COLO668 (cell line): ENCODE data around the gene MOCS2.
A peak's percentile ranks its signal among the peaks of the same experiment; 100 is the strongest.
"Not testable (repeated sequence)": the region's sequence is repeated elsewhere in the genome, so short reads cannot be mapped to it uniquely, and the experiment has no call there.

ENCODE experiments used
- DNase-seq: peaks from one replicate; lab custom pipeline; 2025; ENCODE audit not compliant: unreplicated experiment; lab: John Stamatoyannopoulos, UW

MOCS2 gene, protein sequence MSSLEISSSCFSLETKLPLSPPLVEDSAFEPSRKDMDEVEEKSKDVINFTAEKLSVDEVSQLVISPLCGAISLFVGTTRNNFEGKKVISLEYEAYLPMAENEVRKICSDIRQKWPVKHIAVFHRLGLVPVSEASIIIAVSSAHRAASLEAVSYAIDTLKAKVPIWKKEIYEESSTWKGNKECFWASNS

DNA sequence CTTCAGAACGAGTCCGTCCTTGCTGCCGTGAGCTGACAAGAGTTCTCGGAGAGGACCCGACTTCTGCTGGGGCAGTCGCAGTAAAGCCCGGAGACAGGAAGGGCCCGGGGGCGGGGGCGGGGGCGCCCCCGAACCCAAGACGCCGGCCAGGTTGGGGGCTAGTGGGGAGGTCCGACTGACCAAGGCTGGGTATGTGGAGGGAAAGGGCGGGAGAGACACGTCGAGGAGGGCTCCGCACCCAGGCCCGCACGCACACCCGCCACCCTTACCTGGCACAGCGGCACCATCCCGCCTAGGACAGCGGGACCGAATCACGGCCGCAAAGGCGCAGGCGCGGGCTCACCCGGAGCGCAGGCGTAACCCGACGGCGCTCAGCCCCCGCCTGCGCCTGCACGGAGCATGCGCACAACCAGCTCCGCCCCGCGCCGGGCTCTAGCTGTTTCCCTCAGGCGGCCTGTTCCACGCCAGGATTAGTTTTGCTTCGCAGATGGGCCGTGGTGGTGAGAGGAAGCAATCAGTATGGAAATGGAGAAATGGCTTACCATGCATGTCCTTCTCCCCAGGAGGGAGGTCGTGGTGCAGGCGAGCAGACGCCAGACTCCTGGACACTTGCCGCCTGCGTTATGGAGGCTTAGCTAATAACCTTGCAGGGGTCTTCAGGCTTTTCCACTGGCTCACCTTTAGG, at the start of gene MOCS2:
Gene MOCS2 (minus strand): TSS at position 315 of the 685 bp plus-strand sequence. CDS start 2,583 bp downstream, outside the sequence.
- DNase-seq: peak; percentile 88

DNA sequence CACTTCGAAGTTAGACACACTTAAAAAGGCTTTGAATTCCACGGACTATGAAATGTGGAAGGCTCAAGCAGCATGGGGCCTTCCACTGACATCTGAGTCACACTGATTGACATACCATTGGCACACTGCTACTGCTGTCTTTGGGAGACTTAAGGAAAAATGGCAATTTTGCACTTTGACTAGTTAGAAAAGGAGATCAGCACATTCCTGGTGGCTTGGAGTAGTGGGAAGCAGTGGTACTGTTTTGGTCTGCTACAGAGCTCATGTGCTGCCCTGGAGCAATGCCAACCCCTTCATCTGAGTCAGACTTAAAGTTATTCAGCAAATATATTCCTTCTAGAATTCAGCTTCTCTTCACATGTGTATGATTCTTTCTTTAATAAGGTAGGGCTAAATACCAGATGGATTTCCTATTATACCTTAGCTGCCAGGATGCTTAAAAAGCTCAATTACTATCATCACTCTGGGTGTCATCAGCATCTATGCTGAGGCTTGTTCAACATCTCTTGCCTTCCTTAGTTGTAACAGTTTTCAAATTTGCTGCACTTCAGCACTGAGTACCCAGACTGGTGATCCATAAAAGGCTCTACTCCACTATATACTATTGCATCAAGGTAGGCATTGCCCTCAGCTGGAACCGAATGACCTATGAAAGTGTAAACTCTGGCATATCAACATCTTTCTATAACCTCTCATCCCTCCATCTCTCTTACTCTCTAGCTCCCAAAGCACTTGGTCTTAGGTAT, 42.3 kb upstream of the MOCS2 start:
- DNase-seq: no peak

DNA sequence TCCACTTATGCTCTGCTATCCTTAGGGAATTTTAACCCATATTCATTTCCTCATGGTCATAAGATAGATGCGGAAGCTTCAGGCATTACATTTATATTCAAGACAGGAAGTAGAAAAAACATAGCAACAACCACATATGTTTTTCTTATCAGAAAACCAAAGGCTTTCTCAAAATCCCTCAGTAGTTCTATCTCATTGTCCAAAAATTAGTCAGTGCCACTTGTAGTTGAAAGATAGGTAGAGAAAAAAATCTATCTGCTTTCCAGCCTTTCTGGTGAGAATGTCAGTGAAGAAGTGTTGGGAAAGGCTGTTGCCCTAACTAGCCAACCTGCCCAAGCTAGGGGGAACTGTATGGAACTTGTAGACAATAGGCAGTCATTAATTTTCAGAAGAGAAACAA, 23.5 kb upstream of the MOCS2 start:
- DNase-seq: no peak

DNA sequence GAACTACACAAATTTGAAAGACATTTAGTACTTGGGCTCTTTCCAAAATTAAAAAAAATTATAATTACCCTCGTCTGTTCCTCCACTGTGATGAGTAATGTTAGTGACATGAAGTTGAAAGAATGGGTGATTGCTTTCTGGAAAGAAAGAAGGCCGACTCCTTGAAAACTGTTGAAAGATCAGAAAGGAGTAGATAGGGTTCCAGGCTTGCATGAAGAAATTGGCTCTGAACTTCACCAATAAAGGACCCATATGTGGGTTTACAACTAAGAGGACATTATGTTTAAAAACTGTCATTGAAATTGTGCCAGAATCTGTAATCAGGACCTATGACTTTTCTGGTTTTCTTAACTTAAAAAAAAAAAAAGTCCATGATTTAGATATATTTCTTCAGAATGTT, 20.7 kb upstream of the MOCS2 start:
- no peak for DNase-seq

DNA sequence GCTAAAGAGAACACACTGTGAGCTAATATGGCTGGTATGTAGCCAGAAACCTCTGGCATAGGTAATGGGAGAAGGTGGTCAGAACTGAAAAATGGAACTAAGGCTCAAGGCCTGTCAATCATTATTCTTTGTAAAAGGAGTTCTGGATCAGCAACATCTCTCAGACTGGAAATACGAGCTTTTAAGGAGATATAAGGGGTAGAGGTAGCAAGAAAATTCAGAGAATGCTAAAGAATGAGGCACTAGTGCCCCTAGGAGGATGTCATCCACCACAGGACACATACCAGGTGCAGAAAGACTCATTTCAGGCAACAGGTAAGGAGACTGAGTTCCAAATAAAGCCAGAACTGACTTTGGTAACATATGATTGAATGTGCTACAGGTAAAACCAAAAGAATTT, 18.9 kb upstream of the MOCS2 start:
- no peak for DNase-seq

DNA sequence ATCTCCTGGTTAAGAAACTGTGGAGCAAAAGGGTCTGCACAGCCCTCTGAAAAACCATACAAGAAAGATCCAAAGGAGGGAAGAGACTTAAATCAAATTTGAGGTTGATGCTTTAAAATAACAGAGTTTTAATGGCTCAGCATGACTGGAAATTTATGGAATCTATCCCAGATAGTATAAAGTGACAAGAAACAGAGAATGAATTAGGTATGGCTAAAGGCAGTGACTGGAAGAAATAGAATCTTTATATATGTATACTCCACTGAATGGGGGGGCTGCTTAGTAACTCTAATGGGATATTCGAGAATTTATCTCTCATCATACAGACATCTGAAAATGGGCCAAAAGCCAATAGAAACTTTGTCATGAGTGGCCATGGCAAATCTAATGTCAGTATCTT, 17.6 kb upstream of the MOCS2 start:
- DNase-seq: no peak

DNA sequence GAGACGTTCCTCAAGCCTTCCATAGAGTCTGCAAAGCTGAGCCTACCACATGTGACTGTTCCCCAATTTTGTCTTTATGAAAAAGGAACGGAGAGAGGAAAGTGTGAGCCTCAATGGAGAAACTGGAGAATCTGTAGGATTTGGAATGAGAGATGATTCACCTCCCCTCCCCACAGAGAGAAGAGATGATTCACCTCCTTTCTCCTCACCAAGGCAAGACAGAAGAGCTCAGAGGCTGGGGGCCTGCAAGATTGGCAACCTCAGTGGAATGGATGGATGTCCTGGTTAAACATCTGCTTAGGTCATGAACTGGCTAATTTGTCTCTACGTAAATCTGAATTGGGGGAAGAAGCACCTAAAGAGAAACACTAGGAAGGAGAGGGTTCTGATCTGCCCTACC, 17.0 kb upstream of the MOCS2 start:
- no peak for DNase-seq

DNA sequence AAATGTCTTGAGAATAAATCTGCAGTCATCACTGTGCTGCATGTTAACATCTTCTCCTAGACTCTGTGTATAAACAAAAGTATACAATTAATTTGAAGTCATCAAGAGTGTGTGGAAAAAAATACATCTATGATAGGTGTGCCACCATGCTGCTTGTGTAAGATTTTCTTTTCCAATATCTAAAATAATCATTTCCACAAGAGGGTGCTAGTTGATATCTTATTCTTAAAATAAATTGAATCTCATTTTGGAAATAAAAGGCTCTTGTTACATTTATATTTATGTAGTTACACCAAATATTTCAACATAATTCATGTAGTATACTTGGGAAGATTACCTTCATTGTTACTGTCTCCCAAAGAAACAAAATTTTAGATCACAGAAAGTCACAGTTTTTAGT, 14.1 kb upstream of the MOCS2 start:
- no peak for DNase-seq

DNA sequence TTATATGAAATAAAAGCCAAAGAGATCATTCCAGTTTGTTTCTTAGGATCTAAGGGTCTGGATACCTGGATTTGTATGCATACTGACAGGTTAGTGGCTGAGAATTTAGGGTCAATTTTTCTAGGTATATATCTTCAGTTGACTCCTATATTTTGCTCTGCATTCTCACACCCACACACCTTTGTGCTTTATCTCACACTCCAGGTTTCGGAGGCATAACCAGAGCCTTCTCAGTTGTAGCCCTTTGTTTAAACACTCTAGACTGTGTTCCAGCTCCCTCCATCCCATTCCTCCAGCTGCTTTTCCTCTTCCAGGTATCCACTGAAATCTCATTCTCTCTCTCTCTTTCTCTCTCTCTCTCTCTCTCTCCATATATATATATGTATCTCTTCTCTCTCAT, 10.6 kb upstream of the MOCS2 start:
- no peak for DNase-seq

DNA sequence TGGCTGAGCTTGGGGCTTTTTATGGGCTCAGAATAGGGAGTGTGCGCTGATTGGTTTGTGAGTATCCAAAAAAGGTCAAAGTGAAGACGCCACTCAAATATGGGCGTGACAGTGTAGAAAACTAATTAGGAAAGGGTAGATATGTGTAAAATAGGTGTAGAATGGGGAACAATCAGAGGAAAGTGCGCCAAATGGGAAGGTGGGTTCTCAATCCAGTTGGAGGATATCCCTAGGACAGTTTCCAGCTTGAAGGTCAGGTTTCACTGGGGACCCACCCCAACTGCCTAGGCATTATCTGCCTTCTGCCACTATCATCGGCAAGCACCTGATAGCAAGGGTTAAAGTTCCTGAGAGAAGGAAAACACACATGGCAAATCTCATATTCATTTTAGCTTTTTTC, 9.3 kb upstream of the MOCS2 start:
- DNase-seq: no peak

DNA sequence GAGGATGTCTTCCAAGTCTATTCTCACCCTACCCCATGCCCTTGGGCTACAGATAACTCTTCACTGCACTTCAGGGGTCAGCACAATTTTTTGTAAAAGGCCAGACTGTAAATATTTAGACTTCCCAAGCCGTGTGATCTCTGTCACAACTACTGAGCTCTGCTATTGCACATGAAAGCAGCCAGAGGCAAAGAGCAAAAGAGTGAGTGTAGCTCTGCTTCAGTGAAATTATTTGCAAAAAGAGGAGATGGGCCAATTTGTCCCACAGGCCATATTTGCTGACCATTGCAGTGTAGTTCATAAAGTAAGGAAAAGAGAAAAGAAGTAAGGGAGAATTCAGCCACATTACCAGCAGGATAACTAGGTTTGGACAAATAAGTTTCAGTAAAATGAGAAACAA, 7.0 kb upstream of the MOCS2 start:
- no peak for DNase-seq

DNA sequence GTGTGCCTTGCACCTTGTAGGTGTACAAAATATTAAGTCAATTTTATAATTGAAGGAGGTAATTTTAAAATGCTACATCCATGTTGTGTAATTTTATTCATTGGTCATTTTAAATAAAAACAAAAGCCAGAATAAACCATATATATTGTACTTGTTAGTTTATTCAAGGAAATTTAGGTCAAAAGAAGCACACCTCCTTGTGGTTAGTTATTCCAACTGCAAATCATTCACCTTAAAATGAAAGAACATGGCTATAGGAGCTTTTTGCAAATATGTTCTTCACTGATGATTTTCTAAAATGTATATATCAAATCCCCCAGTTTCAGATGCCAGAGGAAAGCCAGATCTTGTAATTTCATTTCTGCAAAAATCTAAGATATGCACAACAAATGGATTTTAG, 5.4 kb upstream of the MOCS2 start:
- DNase-seq: no peak

DNA sequence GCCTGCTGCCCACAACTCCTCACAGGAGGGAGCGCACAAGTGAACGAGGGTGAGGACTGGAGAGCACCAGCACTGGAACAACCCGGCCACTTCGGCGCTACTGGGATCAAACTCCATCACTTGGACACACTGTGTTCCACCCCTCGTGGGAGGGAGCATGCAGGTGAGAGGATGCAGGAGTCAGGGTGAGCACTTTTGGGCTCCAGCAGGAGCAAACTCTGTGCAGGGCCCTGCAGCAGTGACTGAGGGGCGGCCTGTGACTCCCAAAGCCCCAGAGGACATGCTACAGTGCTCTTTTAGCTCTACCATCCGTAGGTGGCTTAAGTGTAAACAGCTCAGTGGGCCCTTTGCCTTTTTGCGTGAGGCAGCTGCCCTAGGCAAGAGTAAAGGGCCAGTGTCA, 4.4 kb upstream of the MOCS2 start:
- no peak for DNase-seq

DNA sequence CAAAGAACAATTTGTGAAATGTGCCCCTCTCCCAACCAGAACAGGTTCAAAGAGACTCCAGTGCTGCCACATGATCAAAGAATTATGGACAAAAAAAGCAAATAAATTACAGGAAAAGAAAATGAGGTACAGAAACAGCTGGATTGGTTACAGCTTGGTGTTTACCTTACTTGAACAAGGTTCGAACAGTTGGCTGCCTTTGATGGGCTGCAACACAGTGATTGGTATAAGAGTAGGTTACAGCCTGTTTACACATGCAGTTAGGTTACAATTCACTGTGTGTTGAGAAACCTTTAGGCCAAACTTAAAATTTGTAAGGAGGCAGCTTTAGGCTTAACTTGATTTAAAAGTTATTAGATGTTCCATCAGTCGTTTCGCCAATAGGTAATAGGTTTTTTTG, 3.4 kb upstream of the MOCS2 start:
- no peak for DNase-seq

DNA sequence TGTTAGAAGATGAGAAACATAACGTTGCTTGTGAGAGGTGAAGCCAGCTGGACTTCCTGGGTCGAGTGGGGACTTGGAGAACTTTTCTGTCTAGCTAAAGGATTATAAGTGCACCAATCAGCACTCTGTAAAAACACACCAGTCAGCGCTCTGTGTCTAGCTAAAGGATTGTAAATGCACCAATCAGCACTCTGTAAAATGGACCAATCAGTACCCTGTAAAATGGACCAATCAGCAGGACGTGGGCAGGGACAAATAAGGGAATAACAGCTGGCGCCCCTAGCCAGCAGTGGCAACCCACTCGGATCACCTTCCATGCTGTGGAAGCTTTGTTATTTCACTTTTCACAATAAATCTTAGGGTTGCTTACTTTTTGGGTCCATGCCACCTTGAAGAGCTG, 2.8 kb upstream of the MOCS2 start:
- DNase-seq: not testable (repeated sequence)

DNA sequence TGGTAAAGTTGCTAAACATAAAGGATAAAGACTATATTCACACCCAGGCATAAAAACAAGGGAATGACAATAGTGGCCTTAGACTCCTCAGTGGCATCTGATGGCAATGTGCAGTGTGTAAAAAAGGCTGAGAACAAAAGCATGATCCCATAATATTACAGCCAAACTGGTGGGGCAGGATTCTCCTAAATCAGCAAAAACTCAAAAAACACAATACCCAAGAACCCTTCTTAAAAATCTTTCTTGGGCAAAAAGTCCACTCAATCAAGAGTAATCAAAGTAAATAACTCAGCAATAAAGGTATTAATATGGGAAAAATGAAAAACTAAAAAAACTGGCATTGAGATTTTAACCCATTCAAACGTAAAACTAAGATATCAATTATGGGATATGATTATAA, 1.6 kb upstream of the MOCS2 start:
- no peak for DNase-seq

DNA sequence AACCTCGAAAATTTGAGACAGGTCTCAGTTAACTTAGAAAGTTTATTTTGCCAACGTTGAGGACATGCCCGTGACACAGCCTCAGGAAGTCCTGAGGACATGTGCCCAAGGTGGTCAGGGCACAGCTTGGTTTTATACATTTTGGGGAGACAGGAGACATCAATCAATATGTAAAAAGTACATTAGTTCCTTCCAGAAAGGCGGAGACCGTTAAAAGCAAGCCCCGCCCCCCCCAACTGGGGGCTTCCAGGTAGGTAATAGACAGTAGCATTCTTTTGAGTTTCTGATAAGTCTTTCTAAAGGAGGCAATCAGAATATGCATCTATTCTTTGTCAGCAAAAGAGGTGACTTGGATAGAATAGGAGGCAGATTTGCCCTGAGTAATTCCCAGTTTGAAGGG, 599 bp upstream of the MOCS2 start:
- no peak for DNase-seq

DNA sequence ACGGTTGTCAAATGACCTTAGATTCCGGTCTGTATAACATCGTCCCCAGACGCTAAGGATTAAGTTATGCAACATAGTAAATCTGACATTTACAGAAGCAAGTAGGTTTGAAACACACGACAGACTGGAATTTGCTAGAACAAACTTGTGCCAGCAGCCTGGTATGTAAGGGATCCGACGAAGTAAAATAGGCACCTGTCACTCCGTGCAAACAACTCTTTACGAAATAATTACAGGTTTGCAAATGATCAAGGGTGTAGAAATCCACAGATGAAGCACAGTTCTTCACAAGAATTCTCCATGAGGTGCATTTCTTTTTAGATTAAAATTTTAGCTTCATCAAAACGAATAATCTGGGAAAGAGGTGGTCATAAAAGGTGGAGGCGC, 508 bp downstream of the MOCS2 start:
- no peak for DNase-seq

DNA sequence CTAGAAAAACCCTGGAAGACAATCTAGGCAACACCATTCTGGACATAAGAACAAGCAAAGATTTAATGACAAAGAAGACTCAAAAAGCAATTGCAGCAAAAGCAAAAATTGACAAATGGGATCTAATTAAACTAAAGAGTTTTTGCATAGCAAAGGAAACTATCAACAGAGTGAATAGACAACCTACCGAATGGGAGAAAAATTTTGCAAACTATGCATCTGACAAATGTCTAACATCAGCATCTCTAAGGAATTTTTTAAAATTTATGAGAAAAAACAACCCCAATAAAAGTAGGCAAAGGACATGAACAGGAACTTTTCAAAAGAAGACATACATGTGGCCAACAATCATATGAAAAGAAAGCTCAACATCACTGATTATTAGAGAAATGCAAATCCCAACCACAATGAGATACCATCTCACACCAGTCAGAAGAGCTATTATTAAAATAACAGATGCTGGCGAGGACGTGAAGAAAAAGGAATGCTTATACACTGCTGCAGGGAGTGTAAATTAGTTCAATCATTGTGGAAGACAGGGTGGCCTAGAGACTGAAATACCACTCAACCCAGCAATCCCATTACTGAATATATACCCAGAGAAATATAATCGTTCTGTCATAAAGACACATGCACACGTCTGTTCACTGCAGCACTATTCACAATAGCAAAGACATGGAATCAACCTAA, 3.8 kb downstream of the MOCS2 start:
- DNase-seq: no peak

DNA sequence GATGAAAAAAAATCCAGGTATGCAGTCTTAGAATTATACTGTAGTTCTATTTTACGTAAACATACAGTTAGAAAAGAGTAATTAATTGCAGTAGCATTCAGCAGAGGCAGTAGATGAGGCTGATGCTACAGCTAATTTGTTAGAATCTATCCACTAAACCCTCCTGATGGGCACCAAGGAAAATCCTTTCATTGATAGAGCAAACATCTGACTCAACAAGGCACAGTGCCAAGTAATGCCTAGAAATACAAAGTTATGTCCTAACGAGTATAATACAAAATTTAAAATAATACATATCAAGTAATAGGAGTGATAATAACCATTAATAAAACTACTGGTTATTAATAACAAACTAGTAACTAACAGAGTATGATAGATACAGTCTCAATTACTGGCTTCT, 9.0 kb downstream of the MOCS2 start:
- no peak for DNase-seq

DNA sequence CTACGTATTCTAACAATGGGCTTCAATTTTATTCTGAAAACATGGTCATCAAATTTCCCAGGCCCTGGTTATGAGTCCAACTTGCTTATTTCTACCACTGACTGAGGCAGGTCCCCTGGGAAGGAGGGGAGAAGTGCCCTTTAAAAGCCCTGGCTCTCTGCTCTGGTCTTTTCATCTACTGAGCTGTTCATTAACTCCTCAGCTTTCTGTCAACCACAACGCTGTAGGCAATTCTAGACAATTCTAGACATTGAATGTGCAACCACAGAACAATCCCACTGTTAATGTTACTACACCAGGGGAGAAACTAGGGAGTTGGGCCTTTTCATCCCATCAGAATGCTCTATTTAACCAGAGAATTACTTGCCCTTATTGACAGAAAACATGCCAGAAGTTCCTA, 10.0 kb downstream of the MOCS2 start:
- DNase-seq: no peak
